HFF-Myc (cell line): ENCODE data around the gene GCAT.

Source experiments
- DNase-seq: peaks from one replicate; pipeline ENCODE4 v3.0.0-alpha.2; 2011; ENCODE audit warnings: low read depth; ENCODE audit errors: extremely low read depth
- H3K4me3 ChIP-seq: replicated peaks from 2 replicates; pipeline ENCODE4 v1.5.1; 2011; ENCODE audit warnings: low read depth, mild to moderate bottlenecking, control low read depth, low read length
- CTCF ChIP-seq: IDR thresholded peaks from 2 replicates; pipeline ENCODE4 v1.5.1; 2012; ENCODE audit warnings: mild to moderate bottlenecking, low read depth, low read length, control low read depth; ENCODE audit errors: missing control alignments

Gene GCAT

GRCh38 chr22:37763652-37764051 lies 44.1 kb upstream of the GCAT start:
- no peak for DNase-seq
- no peak overlapping the region for H3K4me3 ChIP-seq
- no peak for TF ChIP-seq CTCF

DNA sequence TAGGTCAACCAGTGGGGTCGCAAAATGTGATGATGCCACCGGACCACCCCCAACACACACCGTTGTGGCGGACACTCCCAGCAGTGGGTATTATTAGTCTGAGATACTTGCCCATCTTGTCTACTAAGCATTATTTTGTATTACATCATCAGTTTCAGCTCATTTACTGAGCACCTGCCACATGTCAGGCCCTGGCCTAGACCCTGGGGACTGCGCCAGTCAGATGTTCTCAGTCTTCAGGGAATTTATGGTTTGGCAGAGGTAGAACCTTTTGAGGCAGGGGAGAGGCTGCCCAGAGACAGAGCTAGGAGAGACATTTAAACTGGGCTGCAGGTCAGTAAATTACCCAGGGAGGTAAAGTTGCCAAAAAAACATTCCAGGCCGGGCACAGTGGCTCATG lies 43.1 kb upstream of the GCAT start:
- no peak overlapping the region for H3K4me3 ChIP-seq
- no peak for TF ChIP-seq CTCF
- DNase-seq = no peak

GRCh38 chr22:37765498-37765897 lies 42.2 kb upstream of the GCAT start:
- TF ChIP-seq CTCF = no peak
- no peak for DNase-seq
- no peak overlapping the region for H3K4me3 ChIP-seq

DNA sequence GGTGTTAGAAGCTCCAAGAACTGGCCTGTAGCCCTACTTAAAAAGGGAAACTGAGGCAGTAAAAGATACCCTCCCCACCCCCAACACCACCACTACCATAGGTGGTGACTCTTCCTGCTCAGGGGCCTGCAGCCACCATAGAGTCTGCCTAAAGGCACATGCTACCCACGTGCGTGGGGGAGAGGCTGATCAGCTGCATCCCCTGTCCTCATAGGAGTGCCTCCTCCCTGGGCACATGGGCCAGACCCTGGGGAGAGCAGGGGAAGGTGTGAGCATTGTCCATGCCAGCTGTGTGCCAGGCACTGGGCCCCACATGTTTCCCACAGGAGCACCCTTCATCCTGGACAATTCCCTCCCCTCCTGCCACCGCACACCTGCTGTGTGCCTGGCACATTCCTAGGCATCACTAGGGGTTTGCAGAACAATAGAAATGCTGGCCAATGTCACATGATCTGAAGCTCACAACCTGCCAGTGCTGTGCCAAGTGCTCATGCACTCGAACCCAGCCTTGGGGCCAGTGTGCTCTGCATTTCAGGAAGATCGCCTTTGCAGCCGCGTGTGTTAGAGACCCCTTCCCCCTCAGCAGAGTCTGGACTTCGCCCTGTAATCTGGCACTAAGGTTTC lies 41.7 kb upstream of the GCAT start:
- TF ChIP-seq CTCF = no peak
- no peak overlapping the region for H3K4me3 ChIP-seq
- no peak for DNase-seq

- no peak overlapping the region for H3K4me3 ChIP-seq
- TF ChIP-seq CTCF = peak; percentile 45
- no peak for DNase-seq
Measured at GRCh38 chr22:37768273-37768672, 39.5 kb upstream of the GCAT start.

DNA sequence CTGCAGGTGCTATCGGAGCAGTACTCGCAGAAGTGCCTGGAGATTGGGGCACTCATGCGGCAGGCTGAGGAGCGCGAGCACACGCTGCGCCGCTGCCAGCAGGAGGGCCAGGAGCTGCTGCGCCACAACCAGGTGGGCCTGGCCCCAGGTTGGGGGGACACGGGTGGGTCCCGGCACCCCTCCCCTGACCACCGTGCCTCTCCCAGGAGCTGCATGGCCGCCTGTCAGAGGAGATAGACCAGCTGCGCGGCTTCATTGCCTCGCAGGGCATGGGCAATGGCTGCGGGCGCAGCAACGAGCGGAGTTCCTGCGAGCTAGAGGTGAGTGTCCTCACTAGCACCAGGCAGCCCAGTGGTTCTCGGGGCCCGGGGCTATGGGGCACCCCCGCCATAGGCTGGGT lies 38.7 kb upstream of the GCAT start:
- no peak for DNase-seq
- no peak overlapping the region for H3K4me3 ChIP-seq
- TF ChIP-seq CTCF = no peak

DNA sequence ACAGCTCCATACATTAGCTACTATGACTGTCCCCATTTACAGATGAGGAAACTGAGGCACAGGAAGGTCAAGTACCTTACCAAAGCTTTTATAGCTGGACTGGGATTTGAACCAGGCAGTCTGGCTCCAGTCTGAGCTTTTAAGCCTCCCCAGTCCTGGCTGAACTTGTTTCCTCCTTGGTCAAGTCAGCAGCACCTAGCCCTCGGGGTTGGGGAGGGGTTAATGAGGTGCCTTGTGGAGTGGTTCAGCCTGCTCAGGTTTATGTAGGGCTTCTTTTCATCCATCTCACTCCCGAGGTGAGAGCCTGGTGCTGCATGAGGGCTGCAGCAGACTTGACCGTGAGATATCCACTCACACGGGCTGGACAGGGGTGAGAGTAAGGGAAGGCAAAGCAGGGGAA lies 36.7 kb upstream of the GCAT start:
- DNase-seq = no peak
- TF ChIP-seq CTCF = no peak
- H3K4me3 ChIP-seq = no peak overlapping the region
